Spleen (tissue), 7 donors: ENCODE data around the gene CDK11B.
"Not testable (repeated sequence)": the region's sequence is repeated elsewhere in the genome, so short reads cannot be mapped to it uniquely, and the experiment has no call there.

Experiments
- CTCF ChIP-seq, 11 experiments: fragments of 200-600 bp in 7 of 11; fragments of 450-650 bp in 4 of 11; sonication (generic) in 4 of 11; IDR thresholded peaks in 8 of 11; conservative IDR thresholded peaks in 3 of 11; 1 replicate in 7 of 11; 2 replicates in 4 of 11; pipeline versions ENCODE4 v1.4.0 to v1.8.0; 2016 to 2021; ENCODE audit warnings: antibody characterized with exemption in 11 of 11, inconsistent platforms in 4 of 11, mild to moderate bottlenecking in 1 of 11
- POLR2A ChIP-seq, 3 donors: fragments of 450-650 bp; IDR thresholded peaks; one replicate each; pipeline ENCODE4 v1.5.1; 2017; ENCODE audit warnings: antibody characterized with exemption in 3 of 3, mild to moderate bottlenecking in 1 of 3
- donor health status: DM: no; HTN: no; CAD: no; lungs with moderate emphysema.
- donor health status: DM: no; HTN: no; CAD: no.
- donor health status: DM: no; HTN: no; CAD: no.

DNA sequence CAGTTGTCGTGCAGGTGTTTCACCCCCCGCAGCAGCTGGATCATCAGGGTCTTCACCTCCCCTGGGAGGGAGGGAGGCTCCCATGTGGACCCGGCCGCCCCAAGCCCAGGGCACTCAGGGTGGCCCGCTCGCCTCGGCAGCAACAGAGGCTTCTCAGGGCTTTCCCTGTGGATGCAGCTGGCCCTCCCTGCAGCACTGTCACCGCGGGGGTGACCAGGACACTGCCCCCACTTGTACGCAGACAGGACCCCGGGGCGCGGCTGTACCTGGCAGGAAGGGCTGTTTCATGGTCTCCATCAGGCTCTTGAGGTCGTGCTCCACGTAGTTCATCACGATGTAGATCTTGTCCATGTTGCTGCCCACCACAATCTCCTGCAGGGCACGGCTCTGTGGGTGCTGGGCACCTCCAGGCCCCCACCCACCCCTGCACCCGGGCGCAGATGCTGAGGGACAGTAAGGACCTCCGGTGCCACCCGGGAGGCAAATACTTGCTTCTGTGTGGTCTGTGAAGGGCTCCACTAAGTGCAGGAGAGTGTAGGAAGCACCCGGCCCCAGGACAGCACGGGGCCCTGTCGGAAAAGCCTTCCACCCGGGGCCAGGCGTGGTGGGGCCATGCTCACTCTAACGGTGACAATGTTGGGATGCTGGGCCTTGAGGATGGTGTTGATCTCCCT, 45.6 kb upstream of the CDK11B start:
- TF ChIP-seq CTCF (IDR thresholded peaks at IDR 0.05 in 8 of 11, conservative IDR thresholded peaks at IDR 0.05 in 3 of 11); POLR2A (IDR thresholded peaks at IDR 0.05): not testable (repeated sequence)
